Activated naive CD8-positive, alpha-beta T cell treated with anti-CD3 and anti-CD28 coated beads, Interleukin-2, amount 10 ng/mL, durations not matched to agents 7 days and 5 days (primary cell): ENCODE data around the gene PRPF6. TPM values are rescaled to one million over a fixed set of nuclear protein-coding genes. Genes with fewer than 3 reads are reported as not detected.
A peak's percentile ranks its signal among the peaks of the same experiment; 100 is the strongest.

ENCODE experiments used
- ATAC-seq: fragments of 150-1000 bp; cut with Tn5 transposase; one replicate; pipeline ENCODE4 v1.10.0; 2021; ENCODE audit warnings: low read depth, moderate library complexity
- POLR2A ChIA-PET: fragments of 350-600 bp; sonication (Branson Sonifier 250); formaldehyde crosslinking; loops from one replicate; lab custom pipeline; 2021; ENCODE audit warnings: antibody characterized with exemption; lab: Charles Lee
- DNase-seq: peaks from one replicate; pipeline ENCODE4 v3.0.0; 2021
- H3K27ac Mint-ChIP-seq: one replicate; pipeline ENCODE4 v1.8.0; 2022; ENCODE audit warnings: mild to moderate bottlenecking, mixed read lengths
- H3K27me3 Mint-ChIP-seq: one replicate; pipeline ENCODE4 v1.8.0; 2022; ENCODE audit warnings: mild to moderate bottlenecking, moderate library complexity, mixed read lengths
- H3K36me3 Mint-ChIP-seq: one replicate; pipeline ENCODE4 v1.8.0; 2021; ENCODE audit warnings: mild to moderate bottlenecking, mixed read lengths
- H3K4me1 Mint-ChIP-seq: one replicate; pipeline ENCODE4 v1.8.0; 2021; ENCODE audit warnings: mixed read lengths
- H3K4me3 Mint-ChIP-seq: one replicate; pipeline ENCODE4 v1.8.0; 2022; ENCODE audit warnings: mild to moderate bottlenecking, moderate library complexity, mixed read lengths
- H3K9me3 Mint-ChIP-seq: one replicate; pipeline ENCODE4 v1.8.0; 2021; ENCODE audit warnings: mixed read lengths
- total RNA-seq, 2 experiments: library from RNA; stranded (reverse); gene quantifications; one replicate each; pipeline ENCODE4 v1.2.3, GENCODE V29; 2021

Gene PRPF6
- total RNA-seq, 2 experiments from 2014 or later: 76.7 to 78.4 TPM

- Mint-ChIP-seq H3K4me3 (peak overlapping the region; percentile 75), H3K27ac (peak overlapping the region; percentile 90), H3K36me3 (peaks cover 19% of the 10 kb centered on the region), H3K27me3 (no peaks in the 10 kb centered on the region), H3K9me3 (no peaks in the 10 kb centered on the region), H3K4me1 (peaks cover 52% of the 10 kb centered on the region)
- ATAC-seq (peak; percentile 43), DNase-seq (peak; percentile 66)
- POLR2A ChIA-PET: interaction anchor here (0.9 to 1.5 kb wide), 4 partner anchors 9 to 113 kb away, joined by 3 to 16 read pairs (median 3); partner anchors contain the start of genes TPD52L2 and UCKL1
These were observed 3.1 kb upstream of the PRPF6 start for GRCh38 chr20:63977739-63978276.

GRCh38 chr20:63978319-63979228 lies 2.4 kb upstream of the PRPF6 start:
- DNase-seq (peak; percentile 75), ATAC-seq (peak; percentile 5)
- peaks cover 52% of the 10 kb centered on the region for H3K4me1 Mint-ChIP-seq
- peaks cover 21% of the 10 kb centered on the region for H3K36me3 Mint-ChIP-seq
- H3K9me3 Mint-ChIP-seq: no peaks in the 10 kb centered on the region
- H3K27ac Mint-ChIP-seq: peak overlapping the region; percentile 90
- POLR2A ChIA-PET: interaction anchor here (0.6 to 3.8 kb wide), 15 partner anchors 8 to 458 kb away, joined by 3 to 142 read pairs (median 7); partner anchors contain the start of genes C20orf204, OPRL1, PPDPF and RGS19
- H3K27me3 Mint-ChIP-seq: no peaks in the 10 kb centered on the region
- H3K4me3 Mint-ChIP-seq: peak overlapping the region; percentile 75

- H3K9me3 Mint-ChIP-seq: no peaks in the 10 kb centered on the region
- H3K27ac Mint-ChIP-seq: peak overlapping the region; percentile 90
- peaks cover 50% of the 10 kb centered on the region for H3K4me1 Mint-ChIP-seq
- peaks cover 21% of the 10 kb centered on the region for H3K36me3 Mint-ChIP-seq
- POLR2A ChIA-PET: interaction anchor here (0.6 to 3.8 kb wide), 14 partner anchors 9 to 458 kb away, joined by 3 to 142 read pairs (median 6); partner anchors contain the start of genes C20orf204, OPRL1, PPDPF and RGS19
- peak overlapping the region; percentile 75 for H3K4me3 Mint-ChIP-seq
- no peaks in the 10 kb centered on the region for H3K27me3 Mint-ChIP-seq
- ATAC-seq (no peak), DNase-seq (no peak)
These were observed 1.7 kb upstream of the PRPF6 start for GRCh38 chr20:63979229-63979556.

- H3K4me1 Mint-ChIP-seq: peaks cover 52% of the 10 kb centered on the region
These were observed 1.2 kb upstream of the PRPF6 start, which contains the start of gene SAMD10 for GRCh38 chr20:63979557-63980316. Gene SAMD10 (minus strand): TSS chr20:63979642. CDS start chr20:63979467, 175 bp downstream.

GRCh38 chr20:63980317-63980805 lies 571 bp upstream of the PRPF6 start:
- no peaks in the 10 kb centered on the region for H3K9me3 Mint-ChIP-seq
- peak overlapping the region; percentile 98 for H3K27ac Mint-ChIP-seq
- POLR2A ChIA-PET: interaction anchor here (0.6 to 3.8 kb wide), 23 partner anchors 9 to 460 kb away, joined by 3 to 142 read pairs (median 5); partner anchors contain the start of genes C20orf204, OPRL1, PPDPF and PTK6
- H3K27me3 Mint-ChIP-seq: no peaks in the 10 kb centered on the region
- DNase-seq: no peak
- peak; percentile 7 for ATAC-seq
- peaks cover 21% of the 10 kb centered on the region for H3K36me3 Mint-ChIP-seq
- peak overlapping the region; percentile 96 for H3K4me3 Mint-ChIP-seq
- H3K4me1 Mint-ChIP-seq: peaks cover 52% of the 10 kb centered on the region

More at GRCh38 chr20:63979557-63980316, 1.2 kb upstream of the PRPF6 start, which contains the start of gene SAMD10:
- DNase-seq: peak; percentile 81
- ATAC-seq: peak; percentile 33
- Mint-ChIP-seq H3K27ac (peak within 1 kb of the TSS; percentile 98), H3K27me3 (no peaks in the 10 kb centered on the region), H3K36me3 (peaks cover 22% of the 10 kb centered on the region), H3K4me3 (peak within 1 kb of the TSS; percentile 96), H3K9me3 (no peaks in the 10 kb centered on the region)
- POLR2A ChIA-PET: interaction anchor here (0.5 to 3.8 kb wide), 23 partner anchors 10 to 459 kb away, joined by 3 to 142 read pairs (median 5); partner anchors contain the start of genes C20orf204, OPRL1, PPDPF and PTK6

GRCh38 chr20:63982937-63983336 lies 2.0 kb downstream of the PRPF6 start:
- Mint-ChIP-seq H3K27ac (peak overlapping the region; percentile 59), H3K36me3 (peaks cover 25% of the 10 kb centered on the region), H3K27me3 (no peaks in the 10 kb centered on the region), H3K9me3 (no peaks in the 10 kb centered on the region), H3K4me1 (peaks cover 34% of the 10 kb centered on the region), H3K4me3 (peak overlapping the region; percentile 13)
- POLR2A ChIA-PET: interaction anchor here (0.6 kb wide), 1 partner anchor 102 kb away, joined by 4 read pairs; no protein-coding TSS in a partner anchor
- DNase-seq (no peak), ATAC-seq (no peak)

- H3K27ac Mint-ChIP-seq: peak overlapping the region; percentile 34
- H3K9me3 Mint-ChIP-seq: no peaks in the 10 kb centered on the region
- no peaks in the 10 kb centered on the region for H3K27me3 Mint-ChIP-seq
- H3K4me1 Mint-ChIP-seq: no peaks in the 10 kb centered on the region
- POLR2A ChIA-PET: no interaction called here
- DNase-seq: no peak
- peaks cover 32% of the 10 kb centered on the region for H3K36me3 Mint-ChIP-seq
- no peak overlapping the region for H3K4me3 Mint-ChIP-seq
- no peak for ATAC-seq
These were observed 20.0 kb downstream of the PRPF6 start for GRCh38 chr20:64000906-64001305.

GRCh38 chr20:64001607-64002011 lies 20.7 kb downstream of the PRPF6 start:
- POLR2A ChIA-PET: interaction anchor here (0.7 to 0.8 kb wide), 2 partner anchors 9 to 464 kb away, joined by 4 to 6 read pairs; partner anchors contain the start of gene PTK6
- no peak for DNase-seq
- no peak overlapping the region for H3K4me3 Mint-ChIP-seq

GRCh38 chr20:64003960-64004725 lies 23.2 kb downstream of the PRPF6 start:
- Mint-ChIP-seq H3K36me3 (peaks cover 42% of the 10 kb centered on the region), H3K4me3 (no peak overlapping the region), H3K4me1 (peaks cover 8% of the 10 kb centered on the region), H3K27ac (no peak overlapping the region), H3K27me3 (no peaks in the 10 kb centered on the region), H3K9me3 (peaks cover 4% of the 10 kb centered on the region)
- DNase-seq (no peak), ATAC-seq (no peak)
- POLR2A ChIA-PET: no interaction called here

More at GRCh38 chr20:64001607-64002011, 20.7 kb downstream of the PRPF6 start:
- Mint-ChIP-seq H3K9me3 (no peaks in the 10 kb centered on the region), H3K27me3 (no peaks in the 10 kb centered on the region), H3K4me1 (no peaks in the 10 kb centered on the region), H3K27ac (no peak overlapping the region), H3K36me3 (peaks cover 31% of the 10 kb centered on the region)
- ATAC-seq: no peak

- no peak overlapping the region for H3K4me3 Mint-ChIP-seq
- no peak overlapping the region for H3K27ac Mint-ChIP-seq
- ATAC-seq (no peak), DNase-seq (no peak)
- H3K4me1 Mint-ChIP-seq: peaks cover 19% of the 10 kb centered on the region
- peaks cover 49% of the 10 kb centered on the region for H3K36me3 Mint-ChIP-seq
- H3K9me3 Mint-ChIP-seq: peaks cover 6% of the 10 kb centered on the region
- H3K27me3 Mint-ChIP-seq: no peaks in the 10 kb centered on the region
- POLR2A ChIA-PET: no interaction called here
These were observed 24.5 kb downstream of the PRPF6 start for GRCh38 chr20:64005394-64005793.

- Mint-ChIP-seq H3K4me1 (peaks cover 23% of the 10 kb centered on the region), H3K27me3 (no peaks in the 10 kb centered on the region), H3K36me3 (peaks cover 56% of the 10 kb centered on the region), H3K9me3 (peaks cover 6% of the 10 kb centered on the region), H3K4me3 (no peak overlapping the region), H3K27ac (no peak overlapping the region)
- POLR2A ChIA-PET: no interaction called here
- no peak for ATAC-seq
- DNase-seq: no peak
These were observed 25.6 kb downstream of the PRPF6 start for GRCh38 chr20:64006490-64006889.

GRCh38 chr20:64006902-64007301 lies 26.0 kb downstream of the PRPF6 start:
- H3K9me3 Mint-ChIP-seq: peaks cover 6% of the 10 kb centered on the region
- H3K27ac Mint-ChIP-seq: no peak overlapping the region
- H3K4me1 Mint-ChIP-seq: peaks cover 24% of the 10 kb centered on the region
- DNase-seq (no peak), ATAC-seq (no peak)
- no peaks in the 10 kb centered on the region for H3K27me3 Mint-ChIP-seq
- no peak overlapping the region for H3K4me3 Mint-ChIP-seq
- POLR2A ChIA-PET: no interaction called here
- peaks cover 54% of the 10 kb centered on the region for H3K36me3 Mint-ChIP-seq
